CD4-positive, alpha-beta T cell treated with Interleukin-4 for 1 hour (primary cell): ENCODE data around the gene COL27A1.

Experiments
- DNase-seq, 2 donors: peaks; one replicate each; pipeline ENCODE4 v3.0.0-alpha.2; 2020 to 2022

Gene COL27A1

GRCh38 chr9:114169029-114169951 lies 14.0 kb downstream of the COL27A1 start:
- no peak for DNase-seq

DNA sequence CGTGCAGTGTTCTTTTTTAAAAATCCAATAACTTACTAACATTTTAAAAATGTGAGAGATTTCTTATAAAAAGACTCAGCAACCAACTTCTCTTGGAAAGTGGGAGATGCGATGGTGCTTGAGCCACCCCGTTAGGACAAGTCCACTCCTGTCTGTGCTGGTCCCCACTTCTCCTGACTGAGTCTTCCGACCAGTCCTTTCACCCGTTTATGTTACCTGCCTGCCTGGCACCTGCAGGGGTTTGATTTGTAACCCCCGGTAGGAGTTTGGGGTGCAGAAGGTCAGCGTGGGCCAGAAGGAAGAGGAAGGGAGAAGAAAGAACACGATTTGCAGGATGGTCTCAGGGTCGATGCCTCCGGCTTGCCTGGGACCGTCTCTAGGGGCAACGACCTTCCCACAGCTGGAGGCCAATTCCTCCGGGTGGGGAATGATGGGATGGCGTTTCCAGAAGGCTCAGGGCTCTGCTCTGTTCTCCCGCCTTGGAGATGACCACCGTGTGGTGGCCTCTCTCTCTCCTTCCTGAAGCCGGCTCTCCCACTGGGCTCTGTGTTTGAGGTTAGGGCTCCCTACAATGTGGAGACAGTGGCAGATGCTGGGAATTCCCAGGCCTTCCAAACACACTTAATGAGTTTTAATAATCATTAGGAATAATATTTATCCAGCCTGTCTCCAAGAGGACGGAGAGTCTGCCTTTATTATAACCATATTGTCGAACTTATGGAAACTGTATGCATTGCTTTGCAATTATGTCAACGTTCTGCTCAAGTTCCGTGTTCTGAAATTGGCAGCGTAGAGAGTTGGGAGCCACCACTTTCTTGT lies 14.8 kb downstream of the COL27A1 start:
- DNase-seq: no peak

DNA sequence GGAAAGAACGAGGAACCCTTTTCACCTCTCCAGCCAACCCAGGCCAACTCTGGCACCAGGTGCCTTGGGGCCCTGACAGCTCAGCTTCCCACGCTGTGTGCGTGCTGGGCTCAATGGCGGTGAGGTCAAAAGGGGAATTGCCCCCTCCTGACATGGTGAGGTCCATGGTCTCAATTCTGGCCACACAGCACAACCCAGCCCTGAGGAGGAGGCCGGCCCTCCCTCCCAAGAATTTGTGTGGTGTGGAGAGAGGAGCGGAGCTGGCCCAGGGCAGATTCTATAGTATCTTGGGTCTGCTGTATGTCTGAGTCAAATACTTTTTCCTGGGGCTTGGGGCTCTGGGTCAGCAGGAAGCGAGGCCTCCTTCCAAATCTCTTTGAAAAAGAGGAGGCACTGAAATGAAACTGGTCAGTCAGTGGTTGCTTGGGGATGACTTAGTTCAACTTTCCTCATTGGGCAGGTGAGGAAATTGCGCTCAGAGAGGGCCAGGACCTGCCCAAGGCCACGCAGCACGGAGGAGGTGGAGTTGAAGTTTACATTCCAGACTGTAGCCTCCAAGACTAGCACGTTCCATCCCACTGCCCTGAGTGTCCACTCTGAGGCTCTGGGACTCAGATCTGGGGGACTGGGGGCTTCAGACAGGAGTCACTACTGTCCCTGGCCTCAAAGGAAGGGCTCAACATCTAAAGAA lies 15.6 kb downstream of the COL27A1 start:
- DNase-seq: no peak

GRCh38 chr9:114171500-114171899 lies 16.2 kb downstream of the COL27A1 start:
- no peak for DNase-seq

GRCh38 chr9:114172981-114173833 lies 17.9 kb downstream of the COL27A1 start:
- no peak for DNase-seq

- DNase-seq: no peak
Observed at GRCh38 chr9:114174557-114174875, 19.2 kb downstream of the COL27A1 start.

GRCh38 chr9:114174876-114175771 lies 19.8 kb downstream of the COL27A1 start:
- DNase-seq: no peak

GRCh38 chr9:114176624-114177291 lies 21.4 kb downstream of the COL27A1 start:
- no peak for DNase-seq

DNA sequence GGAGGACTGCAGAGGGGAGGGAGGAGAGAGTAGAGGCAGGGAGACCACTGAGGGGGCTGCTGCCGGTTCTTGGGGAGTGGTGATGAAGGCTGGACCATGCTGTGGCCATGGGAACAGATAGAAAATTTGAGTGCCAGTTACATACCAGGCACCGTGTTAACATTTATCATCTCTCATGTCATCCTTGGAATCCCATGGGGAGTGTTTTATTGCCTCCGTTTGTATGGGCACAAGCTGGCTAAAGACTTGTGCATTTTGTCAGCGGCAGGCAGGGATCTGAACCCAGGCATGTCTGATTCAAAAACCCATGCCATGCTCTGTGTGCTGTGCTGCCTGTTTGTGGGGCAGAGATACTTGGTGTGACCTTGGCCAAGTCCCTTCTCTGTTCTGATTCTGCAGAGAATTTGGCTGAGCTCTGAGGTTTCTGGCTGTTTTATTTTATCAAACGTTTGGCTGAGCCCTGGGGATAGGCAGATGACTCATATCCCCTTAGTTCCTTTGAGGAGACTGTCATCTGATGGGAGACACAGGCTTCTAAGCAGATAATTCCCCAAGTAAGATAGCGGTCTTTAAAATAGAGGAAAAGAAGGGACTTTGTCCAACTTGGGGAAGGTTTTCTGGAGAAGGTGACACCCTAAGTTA lies 22.2 kb downstream of the COL27A1 start:
- no peak for DNase-seq

GRCh38 chr9:114178076-114178475 lies 22.7 kb downstream of the COL27A1 start:
- no peak for DNase-seq

- no peak for DNase-seq
Observed at GRCh38 chr9:114178756-114179450, 23.6 kb downstream of the COL27A1 start.

DNA sequence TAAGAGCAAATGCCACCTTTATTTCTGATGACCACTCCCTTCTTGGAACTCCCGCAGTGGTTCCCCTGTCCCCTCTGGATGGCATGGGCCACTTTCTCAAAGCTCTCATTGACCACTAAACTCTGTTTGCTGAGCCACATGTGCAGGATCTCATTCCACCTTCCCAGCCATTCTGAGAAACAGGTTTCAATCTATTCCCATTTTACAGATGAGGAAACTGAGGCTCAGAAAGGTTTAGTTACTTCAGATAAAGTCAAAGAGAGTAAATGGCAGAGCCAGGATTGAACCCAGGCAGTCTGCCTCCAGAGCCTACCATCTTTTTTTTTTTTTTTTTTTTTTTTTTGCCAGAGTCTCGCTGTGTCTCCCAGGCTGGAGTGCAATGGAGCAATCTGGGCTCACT lies 24.2 kb downstream of the COL27A1 start:
- no peak for DNase-seq

DNA sequence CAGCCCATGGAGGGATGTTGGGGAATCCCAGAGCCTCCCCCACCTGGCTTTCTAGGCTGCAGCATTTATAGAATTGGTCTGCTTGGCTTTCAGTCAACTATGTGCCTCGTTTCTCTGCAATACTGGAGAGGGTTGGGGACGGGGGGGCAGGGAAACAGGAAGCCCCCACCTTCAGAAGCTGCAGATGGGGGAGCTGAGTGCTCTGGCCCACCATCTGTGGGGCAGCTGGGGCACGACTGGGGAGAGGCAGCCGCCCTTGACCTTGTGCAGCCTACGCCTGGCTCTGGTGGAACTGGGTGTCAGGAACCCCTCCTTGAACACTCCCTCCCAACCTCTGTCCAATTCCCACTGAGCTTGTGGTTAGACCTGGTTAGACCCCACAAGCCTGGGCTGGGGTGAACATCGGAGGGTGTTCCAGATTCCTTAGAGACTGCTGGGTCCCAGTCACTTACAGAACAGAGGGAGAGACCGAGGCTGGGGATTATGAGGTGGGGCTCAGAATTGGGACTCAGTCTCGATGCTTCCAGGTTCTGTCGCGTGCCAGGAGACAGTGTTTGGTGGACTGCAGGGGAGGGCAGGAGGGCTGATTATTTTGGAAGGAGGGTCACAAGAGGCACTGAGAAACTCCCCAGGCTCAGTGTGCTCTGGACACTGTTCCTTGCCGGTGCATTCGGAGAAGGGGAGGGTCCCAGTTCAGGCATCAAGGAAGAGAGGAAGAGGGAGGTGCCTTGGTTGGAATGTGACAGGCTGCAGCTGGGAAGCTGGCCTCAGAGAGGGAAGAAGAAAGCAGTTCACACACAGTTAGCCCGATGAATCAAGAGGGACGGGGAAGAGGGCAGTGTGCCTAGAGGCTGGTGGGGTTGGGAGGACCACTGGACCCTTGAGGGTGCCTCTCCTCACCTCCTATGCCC lies 25.6 kb downstream of the COL27A1 start:
- no peak for DNase-seq

GRCh38 chr9:114181607-114182409 lies 26.5 kb downstream of the COL27A1 start:
- no peak for DNase-seq

GRCh38 chr9:114183006-114183405 lies 27.7 kb downstream of the COL27A1 start:
- no peak for DNase-seq

- no peak for DNase-seq
Observed at GRCh38 chr9:114184071-114184470, 28.7 kb downstream of the COL27A1 start.

DNA sequence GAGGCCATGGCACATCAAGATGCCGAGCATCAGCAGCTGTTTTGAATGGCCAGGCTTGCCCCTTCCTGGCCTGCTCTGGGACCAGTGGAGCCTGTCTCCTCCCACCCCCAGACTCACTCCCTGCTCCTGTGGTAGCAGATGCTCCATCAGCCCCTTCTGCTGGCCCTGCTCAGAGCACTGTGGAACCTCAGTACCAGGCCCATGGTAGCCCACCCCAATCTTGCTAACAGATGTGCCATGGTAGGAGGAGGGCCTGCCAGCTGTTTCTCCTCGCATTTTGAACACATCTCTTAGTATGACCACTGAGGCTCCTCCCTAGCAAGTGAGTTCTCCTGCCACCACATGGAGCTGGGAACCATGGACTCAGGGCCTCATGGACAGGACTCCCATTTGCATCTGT lies 29.5 kb downstream of the COL27A1 start:
- no peak for DNase-seq
